ENCODE results near the gene TCERG1L. TPM values are rescaled to one million over a fixed set of nuclear protein-coding genes. Genes with fewer than 3 reads are reported as not detected.

Gene TCERG1L
- total RNA-seq, 1 experiment from 2014 or later: not detected

DNA sequence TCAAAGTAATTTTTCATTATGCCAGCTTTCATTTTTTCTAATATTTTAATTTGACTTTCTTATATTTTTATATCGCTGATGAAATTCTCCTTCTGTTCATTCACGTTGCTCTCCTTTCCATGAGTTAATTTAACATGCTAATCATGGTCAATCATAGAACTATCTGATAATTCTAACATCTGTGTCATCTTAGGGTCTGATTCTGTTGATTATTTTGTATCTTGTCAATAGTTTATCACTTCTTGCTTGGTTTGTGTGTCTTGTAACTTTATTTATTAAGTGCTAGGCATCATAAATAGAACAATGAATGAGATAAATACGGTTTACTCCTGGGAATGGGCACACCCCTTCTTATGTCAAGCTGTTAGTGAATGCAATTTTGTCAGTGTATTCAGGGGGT is 11.0 kb downstream of the TCERG1L start:
- Mint-ChIP-seq H3K4me3 (ENCODE audit: low read depth, unreplicated experiment) (no peak overlapping the region), H3K9me3 (ENCODE audit: low read depth, unreplicated experiment) (peaks cover 10% of the 10 kb centered on the region), H3K27ac (ENCODE audit: unreplicated experiment) (no peak overlapping the region), H3K36me3 (ENCODE audit: insufficient read depth, unreplicated experiment) (no peaks in the 10 kb centered on the region), H3K27me3 (ENCODE audit: unreplicated experiment) (no peaks in the 10 kb centered on the region), H3K4me1 (ENCODE audit: low read depth, unreplicated experiment) (no peaks in the 10 kb centered on the region)
- TF ChIP-seq, protein P1, sequence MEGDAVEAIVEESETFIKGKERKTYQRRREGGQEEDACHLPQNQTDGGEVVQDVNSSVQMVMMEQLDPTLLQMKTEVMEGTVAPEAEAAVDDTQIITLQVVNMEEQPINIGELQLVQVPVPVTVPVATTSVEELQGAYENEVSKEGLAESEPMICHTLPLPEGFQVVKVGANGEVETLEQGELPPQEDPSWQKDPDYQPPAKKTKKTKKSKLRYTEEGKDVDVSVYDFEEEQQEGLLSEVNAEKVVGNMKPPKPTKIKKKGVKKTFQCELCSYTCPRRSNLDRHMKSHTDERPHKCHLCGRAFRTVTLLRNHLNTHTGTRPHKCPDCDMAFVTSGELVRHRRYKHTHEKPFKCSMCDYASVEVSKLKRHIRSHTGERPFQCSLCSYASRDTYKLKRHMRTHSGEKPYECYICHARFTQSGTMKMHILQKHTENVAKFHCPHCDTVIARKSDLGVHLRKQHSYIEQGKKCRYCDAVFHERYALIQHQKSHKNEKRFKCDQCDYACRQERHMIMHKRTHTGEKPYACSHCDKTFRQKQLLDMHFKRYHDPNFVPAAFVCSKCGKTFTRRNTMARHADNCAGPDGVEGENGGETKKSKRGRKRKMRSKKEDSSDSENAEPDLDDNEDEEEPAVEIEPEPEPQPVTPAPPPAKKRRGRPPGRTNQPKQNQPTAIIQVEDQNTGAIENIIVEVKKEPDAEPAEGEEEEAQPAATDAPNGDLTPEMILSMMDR (IDR thresholded peaks at IDR 0.05; ENCODE audit: unreplicated experiment): no peak
- intact Hi-C loops (cut with micrococcal nuclease; ENCODE audit: unreplicated experiment): no loop called here
- CTCF ChIA-PET: no interaction called here
- no TSS peak for BruUV-seq (replicated peaks)
- no peak for DNase-seq

DNA sequence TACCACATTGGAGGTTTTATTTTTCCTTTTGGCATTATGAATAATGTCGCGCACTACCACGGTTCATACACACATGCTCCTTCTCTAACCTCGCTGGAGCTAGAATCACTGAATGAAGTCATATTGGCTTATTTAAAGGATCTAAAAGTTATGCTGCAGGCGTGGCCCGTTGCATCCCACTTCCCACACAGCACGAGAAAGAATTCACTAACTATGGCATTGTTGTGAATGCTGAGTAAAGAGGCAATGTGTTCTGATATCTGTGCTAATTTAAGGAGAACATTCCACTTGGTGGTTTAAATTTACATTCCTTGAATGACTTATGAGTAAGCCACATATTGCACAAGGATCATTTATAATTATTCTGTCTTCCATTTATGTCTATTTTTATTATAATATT is 20.7 kb downstream of the TCERG1L start:
- Mint-ChIP-seq H3K4me3 (ENCODE audit: low read depth, unreplicated experiment) (no peak overlapping the region), H3K27ac (ENCODE audit: unreplicated experiment) (no peak overlapping the region), H3K9me3 (ENCODE audit: low read depth, unreplicated experiment) (peaks cover 9% of the 10 kb centered on the region), H3K36me3 (ENCODE audit: insufficient read depth, unreplicated experiment) (no peaks in the 10 kb centered on the region), H3K4me1 (ENCODE audit: low read depth, unreplicated experiment) (no peaks in the 10 kb centered on the region), H3K27me3 (ENCODE audit: unreplicated experiment) (no peaks in the 10 kb centered on the region)
- intact Hi-C loops (cut with micrococcal nuclease; ENCODE audit: unreplicated experiment): no loop called here
- no TSS peak for BruUV-seq (replicated peaks)
- DNase-seq: no peak
- CTCF ChIA-PET: no interaction called here
- TF ChIP-seq, protein P1 (IDR thresholded peaks at IDR 0.05; ENCODE audit: unreplicated experiment): no peak

DNA sequence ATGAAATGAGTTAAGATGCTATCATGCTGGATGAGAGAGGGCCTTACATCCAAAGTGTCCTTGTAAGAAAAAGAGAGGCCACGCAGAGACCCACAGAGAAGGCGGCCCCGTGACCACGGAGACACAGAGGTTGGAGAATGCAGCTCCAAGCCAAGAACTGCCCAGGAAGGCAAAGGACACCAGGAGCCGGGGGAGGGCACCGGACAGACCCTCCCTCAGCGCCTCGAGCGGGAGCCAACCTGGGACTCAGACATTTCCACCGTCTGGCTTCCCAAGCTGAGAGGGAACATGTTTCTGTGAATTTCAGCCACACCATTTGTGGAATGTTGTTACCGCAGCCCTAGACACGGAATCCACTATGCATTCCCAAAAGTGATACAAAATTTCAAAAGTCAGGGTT is 22.9 kb downstream of the TCERG1L start:
- CTCF ChIA-PET: no interaction called here
- Mint-ChIP-seq H3K27ac (ENCODE audit: unreplicated experiment) (no peak overlapping the region), H3K4me1 (ENCODE audit: low read depth, unreplicated experiment) (no peaks in the 10 kb centered on the region), H3K9me3 (ENCODE audit: low read depth, unreplicated experiment) (peaks cover 9% of the 10 kb centered on the region), H3K4me3 (ENCODE audit: low read depth, unreplicated experiment) (no peak overlapping the region), H3K36me3 (ENCODE audit: insufficient read depth, unreplicated experiment) (no peaks in the 10 kb centered on the region), H3K27me3 (ENCODE audit: unreplicated experiment) (no peaks in the 10 kb centered on the region)
- DNase-seq: no peak
- BruUV-seq (replicated peaks): no TSS peak
- intact Hi-C loops (cut with micrococcal nuclease; ENCODE audit: unreplicated experiment): no loop called here
- TF ChIP-seq, protein P1 (IDR thresholded peaks at IDR 0.05; ENCODE audit: unreplicated experiment): no peak

DNA sequence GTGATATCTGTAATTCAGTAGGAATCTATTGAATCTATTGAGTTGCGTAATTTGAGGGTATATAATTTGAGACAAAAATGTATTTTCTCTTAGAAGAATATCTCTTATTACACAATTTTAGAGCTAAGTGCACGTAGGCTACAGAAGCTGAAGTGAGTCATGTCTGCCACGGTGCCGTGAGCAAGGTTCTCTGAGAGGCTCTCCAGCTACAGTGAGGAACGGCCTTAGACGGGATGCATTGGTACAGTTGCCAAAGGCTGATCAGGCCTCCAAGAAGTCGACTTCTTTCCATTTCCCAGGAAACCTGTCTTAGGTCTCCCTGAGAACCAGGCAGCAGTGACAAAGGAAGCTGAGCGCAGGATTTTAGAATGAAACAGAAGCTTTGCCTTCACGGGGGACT is 28.6 kb downstream of the TCERG1L start:
- intact Hi-C loops (cut with micrococcal nuclease; ENCODE audit: unreplicated experiment): no loop called here
- no peaks in the 10 kb centered on the region for H3K4me1 Mint-ChIP-seq (ENCODE audit: low read depth, unreplicated experiment)
- no peak overlapping the region for H3K4me3 Mint-ChIP-seq (ENCODE audit: low read depth, unreplicated experiment)
- H3K27ac Mint-ChIP-seq (ENCODE audit: unreplicated experiment): no peak overlapping the region
- peaks cover 6% of the 10 kb centered on the region for H3K9me3 Mint-ChIP-seq (ENCODE audit: low read depth, unreplicated experiment)
- CTCF ChIA-PET: no interaction called here
- DNase-seq: no peak
- H3K36me3 Mint-ChIP-seq (ENCODE audit: insufficient read depth, unreplicated experiment): no peaks in the 10 kb centered on the region
- TF ChIP-seq, protein P1 (IDR thresholded peaks at IDR 0.05; ENCODE audit: unreplicated experiment): no peak
- H3K27me3 Mint-ChIP-seq (ENCODE audit: unreplicated experiment): no peaks in the 10 kb centered on the region
- BruUV-seq (replicated peaks): no TSS peak

DNA sequence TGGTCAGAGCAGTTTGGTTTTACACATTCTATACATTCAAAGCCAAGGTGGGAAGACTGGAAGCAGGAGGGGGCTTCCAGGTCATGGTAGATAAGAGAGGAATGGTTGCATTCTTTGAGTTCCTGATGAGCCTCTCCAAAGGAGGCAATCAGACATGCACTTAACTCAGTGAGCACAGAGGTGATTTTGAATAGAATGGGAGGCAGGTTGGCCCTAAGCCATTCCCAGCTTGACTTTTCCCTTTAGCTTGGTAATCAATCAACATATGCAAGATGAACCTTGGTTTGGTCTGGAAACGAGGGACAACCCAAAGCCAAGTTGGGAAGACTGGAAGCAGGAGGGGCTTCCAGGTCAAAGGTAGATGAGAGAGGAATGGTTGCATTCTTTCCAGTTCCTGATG is 31.4 kb downstream of the TCERG1L start:
- H3K27me3 Mint-ChIP-seq (ENCODE audit: unreplicated experiment): no peaks in the 10 kb centered on the region
- no peak overlapping the region for H3K27ac Mint-ChIP-seq (ENCODE audit: unreplicated experiment)
- no peaks in the 10 kb centered on the region for H3K4me1 Mint-ChIP-seq (ENCODE audit: low read depth, unreplicated experiment)
- intact Hi-C loops (cut with micrococcal nuclease; ENCODE audit: unreplicated experiment): no loop called here
- no peaks in the 10 kb centered on the region for H3K36me3 Mint-ChIP-seq (ENCODE audit: insufficient read depth, unreplicated experiment)
- no peak for DNase-seq
- BruUV-seq (replicated peaks): no TSS peak
- TF ChIP-seq, protein P1 (IDR thresholded peaks at IDR 0.05; ENCODE audit: unreplicated experiment): no peak
- CTCF ChIA-PET: no interaction called here
- no peak overlapping the region for H3K4me3 Mint-ChIP-seq (ENCODE audit: low read depth, unreplicated experiment)
- H3K9me3 Mint-ChIP-seq (ENCODE audit: low read depth, unreplicated experiment): peaks cover 3% of the 10 kb centered on the region

All from Calu3 (cell line).